ENCODE measurements around the gene HAO1.

The HAO1 gene

GRCh38 chr20:7926323-7926722 is 13.9 kb downstream of the HAO1 start:
- DNase-seq = no peak

GRCh38 chr20:7924692-7925091 is 15.6 kb downstream of the HAO1 start:
- DNase-seq = no peak

- no peak for DNase-seq
These were observed 23.6 kb downstream of the HAO1 start for GRCh38 chr20:7916648-7917047.

- DNase-seq = no peak
These were observed 27.7 kb downstream of the HAO1 start for GRCh38 chr20:7912551-7912950.

- DNase-seq = no peak
These were observed 28.5 kb downstream of the HAO1 start for GRCh38 chr20:7911586-7912330.

GRCh38 chr20:7908905-7909304 is 31.4 kb downstream of the HAO1 start:
- no peak for DNase-seq

GRCh38 chr20:7903429-7903828 is 36.8 kb downstream of the HAO1 start:
- no peak for DNase-seq

GRCh38 chr20:7902879-7903278 is 37.4 kb downstream of the HAO1 start:
- no peak for DNase-seq

GRCh38 chr20:7897781-7898364 is 42.4 kb downstream of the HAO1 start:
- DNase-seq = no peak

- no peak for DNase-seq
These were observed 47.1 kb downstream of the HAO1 start for GRCh38 chr20:7893014-7893730.

GRCh38 chr20:7891705-7892104 is 48.6 kb downstream of the HAO1 start:
- DNase-seq = no peak

GRCh38 chr20:7889736-7890135 is 50.5 kb downstream of the HAO1 start:
- DNase-seq = no peak

GRCh38 chr20:7883741-7884140 is 56.5 kb downstream of the HAO1 start:
- DNase-seq = no peak

GRCh38 chr20:7883309-7883708 is 56.9 kb downstream of the HAO1 start:
- DNase-seq = no peak

- no peak for DNase-seq
These were observed 58.2 kb downstream of the HAO1 start for GRCh38 chr20:7882076-7882475.

- no peak for DNase-seq
These were observed 58.7 kb downstream of the HAO1 start for GRCh38 chr20:7881551-7881950.

GRCh38 chr20:7879883-7880282 is 60.4 kb downstream of the HAO1 start:
- DNase-seq = no peak

GRCh38 chr20:7868108-7868507 is 72.2 kb downstream of the HAO1 start:
- no peak for DNase-seq

GRCh38 chr20:7866285-7866684 is 74.0 kb downstream of the HAO1 start:
- no peak for DNase-seq

- no peak for DNase-seq
These were observed 80.9 kb downstream of the HAO1 start for GRCh38 chr20:7859356-7859802.

GRCh38 chr20:7858734-7859250 is 81.5 kb downstream of the HAO1 start:
- DNase-seq = no peak

GRCh38 chr20:7856756-7857155 is 83.5 kb downstream of the HAO1 start:
- no peak for DNase-seq

- DNase-seq = no peak
These were observed 84.7 kb downstream of the HAO1 start for GRCh38 chr20:7855545-7855944.

- no peak for DNase-seq
These were observed 86.8 kb downstream of the HAO1 start for GRCh38 chr20:7853493-7853892.
